Cortex of kidney (tissue), 1 donor: ENCODE results near the gene RAC2.
"Not testable (repeated sequence)": the region's sequence is repeated elsewhere in the genome, so short reads cannot be mapped to it uniquely, and the experiment has no call there.

Experiments
- DNase-seq: peaks from one replicate; lab custom pipeline; 2025; lab: John Stamatoyannopoulos, UW

RAC2 gene

DNA sequence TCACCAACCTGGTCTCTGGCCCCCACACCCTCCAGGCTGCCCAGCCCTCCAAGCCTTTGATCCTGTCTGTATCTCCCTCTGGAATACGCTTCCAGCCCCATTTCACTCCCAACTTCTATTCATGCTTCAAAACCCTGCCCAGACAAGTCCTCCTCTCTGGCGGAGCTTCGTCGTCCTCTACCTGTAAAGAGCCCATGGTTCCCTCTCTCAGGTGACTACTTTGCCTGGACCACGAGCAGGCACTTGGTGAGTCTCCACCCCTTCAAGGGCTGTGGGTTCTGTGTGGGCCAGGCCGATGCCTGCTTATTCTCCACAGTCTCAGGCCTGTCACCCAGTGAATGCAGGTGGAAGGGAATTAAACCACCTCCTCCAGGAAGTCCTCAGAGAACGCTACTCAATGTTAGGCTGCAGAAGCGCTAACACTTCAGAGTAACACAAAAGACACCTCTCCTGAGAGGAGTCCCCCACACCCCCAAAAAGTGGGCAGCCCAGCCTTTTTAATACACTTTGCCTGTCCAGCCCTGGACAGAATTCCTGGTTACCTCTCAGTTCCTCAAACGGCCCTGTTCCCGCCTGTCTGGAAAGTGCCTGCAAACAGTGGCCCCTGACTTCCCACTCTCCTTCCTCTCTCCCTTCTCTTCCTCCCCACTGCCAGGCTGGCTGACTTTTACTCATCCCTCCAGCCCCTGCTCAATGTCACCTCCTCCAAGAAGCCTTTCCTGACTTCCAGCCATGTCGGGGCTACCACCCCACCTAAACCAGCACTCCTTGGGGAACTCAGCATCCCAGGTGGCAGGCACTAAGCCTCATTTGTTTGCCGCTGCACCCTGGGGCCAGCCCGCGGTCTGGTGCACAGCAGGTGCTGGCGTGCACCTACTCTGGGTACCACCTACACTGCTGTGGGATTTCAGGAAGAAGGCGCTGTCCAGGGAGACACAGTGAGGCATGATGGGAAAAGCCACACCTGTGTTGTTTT lies 9.0 kb downstream of the RAC2 start:
- DNase-seq = no peak

DNA sequence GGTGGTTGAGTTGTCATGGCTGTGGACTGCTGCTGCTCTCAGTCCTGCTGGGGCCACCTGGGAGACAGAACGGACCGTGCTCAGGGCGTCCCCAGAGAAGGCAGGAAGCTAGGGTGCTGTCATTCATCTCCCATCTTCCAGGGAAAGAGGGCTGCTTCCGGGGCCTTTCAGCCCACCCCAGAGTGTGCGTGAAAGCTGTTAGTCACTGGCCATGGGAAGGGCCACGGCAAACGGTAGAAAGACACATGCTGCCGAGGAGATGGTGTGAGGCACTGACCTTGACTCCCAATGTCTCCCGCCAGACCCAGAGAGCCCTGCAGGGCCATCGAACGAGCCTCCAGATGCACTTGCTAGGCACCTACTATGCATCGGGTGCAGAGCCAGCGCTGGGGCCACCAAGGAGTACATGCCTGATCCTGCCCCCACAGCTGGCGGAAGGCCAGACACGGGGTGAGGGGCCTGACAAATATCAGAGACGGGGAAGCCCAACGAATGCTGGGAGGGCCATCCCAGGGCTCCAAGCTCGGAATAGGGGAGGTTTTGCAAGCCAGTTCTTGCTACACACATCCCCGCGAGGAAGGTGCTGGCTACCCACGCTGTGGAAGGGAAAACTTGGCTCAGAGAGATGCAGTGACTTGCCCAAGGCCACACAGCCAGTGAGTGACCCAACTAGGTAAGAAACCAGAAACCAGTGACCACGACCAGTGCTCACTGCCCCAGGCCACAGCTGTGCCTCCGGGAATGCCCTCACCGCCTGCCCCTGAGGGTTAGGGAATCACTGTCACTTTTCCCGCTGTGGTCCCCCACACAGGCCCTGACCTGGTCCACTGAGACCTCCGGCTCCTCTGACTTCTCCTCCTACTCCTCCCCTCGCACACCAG lies 10.1 kb downstream of the RAC2 start:
- DNase-seq = no peak

DNA sequence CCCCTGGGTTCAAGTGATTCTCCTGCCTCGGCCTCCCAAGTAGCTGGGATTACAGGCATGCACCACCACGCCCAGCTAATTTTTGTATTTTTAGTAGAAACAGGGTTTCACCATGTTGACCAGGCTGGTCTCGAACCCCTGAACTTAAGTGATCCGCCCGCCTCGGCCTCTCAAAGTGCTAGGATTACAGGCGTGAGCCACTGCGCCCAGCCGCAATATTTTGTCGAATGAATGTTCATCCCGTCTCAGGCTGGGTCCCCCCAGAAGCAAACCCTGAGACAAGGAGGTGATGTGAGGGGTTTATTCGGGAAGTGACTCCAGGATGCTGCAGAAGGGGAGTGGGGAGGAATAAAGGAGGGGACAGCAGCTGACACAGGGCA lies 10.7 kb downstream of the RAC2 start:
- not testable (repeated sequence) for DNase-seq

DNA sequence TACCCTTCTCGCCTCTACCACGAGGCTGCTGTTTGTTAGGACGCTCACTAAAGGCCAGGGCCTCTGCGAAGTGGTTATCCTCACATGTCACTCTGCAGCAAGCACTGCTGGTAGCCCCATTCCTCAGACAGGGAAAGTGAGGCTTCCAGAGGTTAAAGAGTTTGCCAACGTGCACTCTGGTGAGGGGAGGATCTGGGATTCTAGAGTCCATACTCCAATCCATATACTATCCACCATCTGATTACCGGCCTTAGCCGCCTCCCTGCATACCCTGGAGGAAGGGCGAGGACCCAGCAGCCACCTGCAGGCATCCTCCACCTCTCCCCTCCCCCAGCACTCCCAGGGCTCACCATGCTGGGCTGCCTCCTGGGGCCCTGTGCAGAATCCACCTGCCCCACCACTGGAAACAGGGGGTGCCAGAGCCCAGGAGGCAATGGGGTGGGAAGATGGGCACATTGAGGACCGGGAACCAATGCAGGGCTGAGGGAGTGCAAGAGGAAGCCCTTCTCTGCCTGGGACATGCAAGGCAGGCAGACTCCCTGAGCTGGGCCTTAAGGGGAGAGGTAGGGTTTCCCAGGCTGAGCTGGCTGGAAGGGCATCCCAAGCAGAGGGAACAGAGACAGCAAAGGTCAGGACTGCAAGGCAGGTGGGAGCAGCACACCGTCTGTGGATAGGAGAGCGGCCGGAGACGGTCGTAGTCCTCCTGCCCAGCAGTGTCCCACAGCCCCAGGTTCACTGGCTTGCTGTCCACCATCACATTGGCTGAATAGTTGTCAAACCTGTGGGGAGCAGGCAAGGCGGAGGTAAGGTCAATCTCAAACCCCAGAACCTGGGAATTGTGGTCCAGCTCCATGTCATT lies 11.7 kb downstream of the RAC2 start:
- no peak for DNase-seq

DNA sequence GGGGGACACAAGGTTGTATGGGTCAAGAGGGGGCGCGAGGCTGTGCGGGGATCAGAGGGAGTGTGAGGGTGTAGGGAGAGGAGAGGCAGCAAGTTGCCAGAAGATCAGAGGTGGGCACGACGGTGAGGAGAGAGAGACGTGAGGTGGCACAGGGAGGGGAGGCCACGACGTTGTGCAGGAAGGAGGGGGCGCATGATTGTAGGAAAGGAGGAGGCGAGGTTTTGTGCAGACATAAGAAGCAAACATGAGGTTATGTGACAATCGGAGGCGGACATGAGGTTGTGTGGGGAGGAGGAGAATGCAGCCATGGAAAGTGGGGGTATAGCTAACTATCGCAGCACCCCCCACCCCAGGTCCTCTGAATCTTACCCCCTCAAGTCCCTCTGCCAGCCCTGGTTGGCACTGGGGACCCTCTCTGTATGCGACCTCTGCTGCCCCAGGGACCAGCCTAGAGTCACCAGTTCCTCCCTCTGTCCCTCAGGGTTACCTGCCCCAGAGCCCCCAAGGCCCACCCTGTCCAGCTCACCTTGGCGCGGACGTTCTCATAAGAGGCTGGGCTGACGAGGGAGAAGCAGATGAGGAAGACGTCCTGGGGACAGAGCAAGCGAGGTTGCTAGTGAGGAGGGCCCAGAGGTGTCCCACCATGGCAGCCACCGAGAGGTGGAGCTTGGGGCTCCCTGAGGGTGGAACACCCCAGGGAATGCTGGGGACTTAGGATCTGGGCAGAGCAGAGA lies 12.5 kb downstream of the RAC2 start:
- DNase-seq = no peak

DNA sequence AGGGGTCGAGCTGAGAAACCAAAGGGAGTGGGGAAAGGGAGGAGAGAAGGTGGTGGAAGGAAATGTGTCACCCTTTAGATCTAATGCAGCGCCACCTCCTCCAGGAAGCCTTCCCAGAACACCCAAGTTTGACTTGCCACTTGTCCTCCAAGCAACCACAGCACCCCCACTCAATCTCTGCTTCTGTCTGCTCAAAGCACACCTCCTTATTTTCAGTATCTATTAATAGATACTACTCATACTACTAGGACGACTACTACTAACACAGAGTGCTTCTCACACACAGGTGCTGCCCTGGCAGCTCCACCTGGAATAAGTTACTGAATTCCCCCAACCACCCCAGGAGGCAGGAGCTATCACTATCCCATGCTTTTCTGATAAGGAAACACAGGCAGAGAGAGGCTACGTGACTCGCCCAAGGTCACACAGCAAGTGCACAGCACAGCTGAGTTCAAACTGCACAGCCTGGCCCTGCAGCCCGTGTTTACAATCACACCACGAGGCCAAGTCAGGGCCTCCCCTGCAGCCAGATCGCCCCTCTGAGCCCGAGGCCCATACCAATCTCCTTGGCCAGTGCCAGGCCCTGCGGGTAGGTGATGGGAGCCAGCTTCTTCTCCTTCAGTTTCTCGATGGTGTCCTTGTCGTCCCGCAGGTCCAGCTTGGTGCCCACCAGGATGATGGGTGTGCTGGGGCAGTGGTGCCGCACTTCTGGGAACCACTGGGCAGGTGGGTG lies 13.2 kb downstream of the RAC2 start:
- DNase-seq = no peak

DNA sequence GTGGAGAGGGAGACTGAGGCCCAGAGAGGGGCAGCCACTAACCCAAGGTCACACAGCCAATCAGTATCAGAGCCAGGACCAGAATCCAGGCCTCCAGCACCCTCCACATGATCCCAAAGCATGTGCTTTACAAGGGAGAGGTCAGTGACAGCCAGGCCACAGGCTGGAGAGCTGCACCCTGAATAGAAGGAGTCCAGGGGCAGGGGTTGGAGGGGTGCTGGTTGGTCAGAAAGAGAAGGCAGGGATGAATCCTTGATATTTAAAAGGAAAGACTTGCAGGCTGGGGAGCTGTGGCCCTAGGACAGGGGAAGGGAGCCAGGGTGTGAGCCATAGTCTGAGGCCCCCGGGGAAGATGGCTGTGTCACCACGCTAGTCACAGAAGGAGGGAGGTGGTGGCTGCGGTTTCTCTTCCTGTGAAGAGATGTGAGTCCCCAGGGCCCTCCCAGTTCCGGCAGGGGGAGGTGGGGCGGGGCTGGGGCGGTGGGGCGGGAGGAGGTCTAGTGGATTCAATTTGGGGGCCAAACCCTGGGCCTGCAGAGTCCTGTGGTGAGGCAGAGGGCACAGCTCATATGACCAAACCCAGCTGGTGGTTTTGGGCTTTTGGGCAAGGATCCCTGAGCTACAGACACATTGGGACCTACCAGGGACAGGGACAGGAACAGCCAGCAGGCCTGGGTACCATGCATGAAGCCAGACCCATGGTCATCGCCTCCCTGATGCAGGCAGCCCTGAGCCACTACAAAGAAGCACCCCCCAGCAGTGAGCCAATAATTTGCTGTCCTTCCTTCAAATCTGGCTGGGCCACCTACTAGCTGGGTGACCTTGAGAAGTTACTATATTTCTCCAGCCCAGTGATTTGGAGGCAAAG lies 14.0 kb downstream of the RAC2 start:
- DNase-seq = no peak

DNA sequence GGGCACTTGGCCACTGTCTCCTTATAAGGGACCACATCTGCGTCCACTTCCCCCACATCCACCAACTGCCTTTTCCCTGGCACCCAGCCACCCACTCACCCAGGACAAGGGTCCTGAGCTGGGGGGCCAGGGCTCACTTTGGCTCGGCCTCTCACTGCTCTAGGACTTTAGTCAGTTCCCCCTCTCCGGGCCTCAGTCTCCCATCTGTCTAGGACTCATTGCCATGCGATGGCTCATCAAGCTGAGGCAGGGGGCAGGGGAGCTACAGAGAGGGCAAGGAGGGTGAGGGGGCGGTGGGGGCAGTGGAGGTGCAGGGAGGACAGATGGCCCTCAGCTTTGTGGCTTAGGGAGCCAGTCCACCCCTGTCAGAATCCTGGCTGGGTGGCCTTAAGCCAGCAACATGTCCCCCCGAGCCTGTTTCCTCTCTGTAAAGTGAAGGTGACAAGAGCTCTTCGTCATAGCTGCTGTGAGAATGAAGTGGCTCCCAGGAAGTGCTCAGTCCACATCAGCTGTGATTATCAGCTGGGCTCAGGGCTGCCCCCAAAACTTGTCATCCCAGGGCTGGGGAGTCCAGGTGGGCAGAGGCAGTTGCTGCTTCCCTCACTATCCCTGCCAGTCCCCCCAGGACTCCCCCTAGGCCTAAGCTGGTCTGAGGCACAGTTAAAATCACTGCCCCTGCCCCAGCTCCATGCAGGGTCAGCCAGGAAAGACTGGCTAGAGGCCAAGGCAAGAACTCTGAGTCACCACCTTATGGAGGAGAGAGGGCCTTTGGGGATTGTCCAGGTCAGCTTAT lies 14.9 kb downstream of the RAC2 start:
- DNase-seq = no peak

DNA sequence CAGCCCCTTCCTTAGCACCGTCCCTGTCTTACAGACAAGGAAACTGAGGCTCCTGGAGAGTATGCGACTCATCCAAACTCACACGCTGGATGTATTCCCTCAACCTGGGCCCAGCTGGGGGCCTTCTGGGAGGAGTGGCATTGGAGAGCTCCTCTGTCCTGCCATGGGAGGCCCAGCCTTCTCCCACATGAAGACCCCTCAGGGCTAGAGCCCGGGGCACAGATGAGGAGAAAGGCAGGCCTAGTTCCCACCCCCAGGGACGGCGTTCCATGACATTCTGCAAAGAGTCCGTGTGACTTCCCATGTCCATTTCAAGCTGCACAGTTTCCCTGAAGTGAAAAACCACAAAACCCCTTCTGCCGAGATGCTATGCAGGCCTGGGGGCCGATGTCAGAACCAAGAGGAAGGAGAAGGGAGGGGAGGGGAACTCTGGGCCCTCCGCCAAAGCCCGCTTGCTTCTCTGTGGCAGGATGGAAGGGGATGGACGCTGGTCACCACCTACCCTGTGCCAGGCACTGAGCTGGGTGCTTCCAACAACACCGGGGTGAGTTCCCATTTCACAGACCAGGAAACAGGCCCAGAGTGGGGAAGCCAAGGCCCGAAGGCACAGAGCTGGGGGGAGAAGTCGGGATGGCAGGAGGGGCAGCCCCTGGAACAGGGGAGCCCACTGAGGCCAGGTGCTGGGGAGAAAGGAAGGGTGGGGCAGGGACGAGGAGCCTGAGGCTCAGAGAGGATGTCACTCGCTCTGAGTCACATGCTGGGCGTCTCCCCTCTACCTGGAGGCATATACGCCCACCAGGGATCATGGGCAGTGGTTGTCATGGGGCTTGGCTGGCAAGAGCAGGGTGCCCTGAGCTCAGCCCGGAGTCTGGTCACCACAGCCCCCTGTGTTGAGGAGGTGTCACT lies 15.7 kb downstream of the RAC2 start:
- no peak for DNase-seq

DNA sequence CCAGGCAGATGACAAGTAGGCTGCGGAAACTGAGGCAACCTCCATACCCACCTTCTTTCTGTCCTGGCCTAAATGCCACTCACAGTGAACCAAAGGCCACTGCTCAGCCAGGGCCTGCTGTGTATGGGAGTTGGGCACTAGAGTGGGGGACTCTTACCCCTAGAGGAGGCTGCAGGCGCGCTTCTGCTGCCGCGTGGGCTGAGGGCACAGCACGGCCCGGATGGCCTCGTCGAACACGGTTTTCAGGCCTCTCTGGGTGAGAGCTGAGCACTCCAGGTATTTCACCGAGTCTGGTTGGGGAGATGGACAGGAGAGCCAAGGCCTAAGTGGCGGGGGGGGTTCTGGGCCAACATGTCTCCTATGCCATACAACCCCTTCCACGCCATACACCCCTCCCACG lies 17.6 kb downstream of the RAC2 start:
- DNase-seq = no peak

DNA sequence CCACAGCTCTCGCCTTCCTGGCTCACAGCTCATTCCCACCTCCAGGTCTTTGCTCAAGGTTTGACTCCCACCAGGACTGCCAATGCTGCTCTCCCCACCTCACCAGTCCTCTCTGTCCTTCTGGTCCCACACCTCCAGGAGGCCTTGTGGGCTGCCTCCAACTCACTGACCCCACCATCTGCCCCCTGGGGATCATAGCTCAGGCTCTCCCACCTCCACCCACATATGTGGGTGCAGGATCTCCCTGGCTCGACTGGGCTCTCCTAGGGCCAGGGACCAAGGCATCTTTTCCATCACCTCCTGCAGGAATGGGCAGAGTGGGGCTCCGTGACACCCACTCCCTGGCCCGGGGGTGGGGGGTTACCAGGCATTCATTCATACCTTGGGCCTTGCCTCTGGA lies 18.0 kb downstream of the RAC2 start:
- DNase-seq = no peak

DNA sequence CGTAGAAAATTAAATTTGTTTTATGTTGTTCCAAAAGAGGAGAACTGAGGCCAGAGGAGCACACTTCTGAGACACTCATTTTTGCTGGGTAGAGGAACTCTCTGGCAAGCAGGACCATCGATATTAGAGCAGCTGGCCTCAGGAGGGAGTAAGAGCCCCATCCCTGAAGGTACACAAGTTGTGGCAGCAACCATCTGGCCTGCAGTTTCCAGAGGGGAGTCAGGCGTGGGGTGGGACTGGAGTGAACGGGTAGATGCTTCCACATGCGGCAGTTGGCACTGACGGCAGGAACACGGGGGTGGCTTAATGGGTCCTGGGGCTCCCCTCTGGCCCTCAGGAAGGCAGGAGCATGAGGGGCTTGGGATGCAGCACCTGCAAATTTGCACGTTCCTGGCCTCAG lies 18.6 kb downstream of the RAC2 start:
- no peak for DNase-seq

DNA sequence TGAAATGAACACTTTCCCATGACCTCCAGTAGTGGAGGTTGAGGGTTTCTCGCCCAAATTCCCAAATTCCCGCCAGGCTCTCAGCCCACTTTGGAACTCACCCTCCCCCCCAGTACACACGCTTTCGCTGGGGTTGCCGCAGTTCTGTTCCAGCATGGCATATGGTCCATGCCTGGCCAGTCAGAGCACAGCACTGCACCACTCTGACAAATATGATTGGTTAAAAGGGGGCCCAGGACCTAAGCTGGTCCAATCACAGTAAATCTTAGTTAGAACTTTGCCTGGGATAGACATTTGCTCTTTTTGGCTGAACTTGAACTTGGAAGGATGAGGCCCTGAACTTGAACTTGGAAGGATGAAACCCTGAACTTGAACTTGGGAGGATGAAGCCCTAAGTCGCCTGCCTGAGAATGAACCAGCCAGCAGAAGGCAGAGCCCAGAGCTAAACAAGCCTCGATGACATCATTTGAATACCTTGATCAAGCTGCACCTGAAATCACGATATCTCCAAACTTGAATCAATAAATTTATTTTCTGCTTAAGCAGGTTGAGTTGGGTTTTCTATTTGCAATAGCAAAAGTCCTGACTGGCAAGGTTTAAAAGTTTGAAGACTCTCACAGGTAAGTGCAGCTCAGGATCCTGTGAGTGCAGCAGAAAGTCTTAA lies 19.2 kb downstream of the RAC2 start:
- no peak for DNase-seq

DNA sequence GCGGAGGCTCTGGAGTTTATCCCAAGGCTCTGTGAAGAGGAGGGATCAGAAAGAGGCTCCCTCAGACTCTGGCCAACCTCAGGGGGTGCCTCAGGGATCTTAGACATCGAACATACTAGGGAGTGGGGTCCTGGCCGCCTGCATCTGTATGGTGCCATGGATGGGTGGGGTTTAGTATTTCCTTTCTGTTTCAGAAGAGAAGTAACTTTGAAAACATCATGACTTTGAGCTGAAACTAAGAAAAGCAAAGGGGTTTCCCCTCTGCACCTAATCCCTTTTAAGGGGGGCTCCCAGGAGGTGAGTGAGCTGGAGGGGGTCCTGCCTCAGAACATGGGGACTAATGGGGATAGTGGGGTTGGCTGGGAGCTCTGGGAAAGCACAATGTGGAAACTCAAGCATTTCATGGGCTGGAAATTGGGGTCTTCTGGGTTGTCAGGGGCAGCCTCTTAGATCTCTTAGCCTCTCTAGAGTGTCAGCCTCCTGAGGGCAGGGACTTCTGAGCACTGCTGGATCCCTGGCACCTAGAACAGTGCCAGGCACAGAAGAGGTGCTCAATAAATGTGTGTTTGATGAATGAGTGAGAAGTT lies 20.0 kb downstream of the RAC2 start:
- DNase-seq = no peak

DNA sequence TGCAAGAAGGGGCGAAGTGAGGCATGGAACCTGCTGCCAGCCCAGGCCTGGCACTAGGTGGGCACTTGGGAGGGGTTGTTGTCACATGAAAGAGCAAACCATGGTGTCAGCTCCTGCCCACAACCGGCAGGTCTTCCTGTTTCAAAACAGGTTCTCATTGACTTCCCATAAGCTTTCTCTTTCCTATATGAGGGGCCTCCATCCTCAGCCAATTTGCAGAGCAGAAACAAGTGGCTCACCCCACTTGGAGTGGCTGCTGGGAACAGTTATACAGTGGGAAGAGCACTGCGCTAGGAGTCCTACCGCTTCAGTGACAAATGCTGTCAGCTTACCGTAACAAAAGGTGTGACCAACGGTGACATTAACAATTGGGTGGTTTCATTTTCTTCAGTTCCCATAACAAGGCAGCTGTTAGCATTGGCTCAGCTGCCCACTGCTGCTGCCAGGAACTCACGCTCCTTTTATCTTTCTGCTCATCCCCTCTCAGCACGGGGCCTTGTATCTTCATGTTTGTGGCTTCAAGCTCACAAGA lies 21.6 kb downstream of the RAC2 start:
- no peak for DNase-seq
